Smooth muscle cell (in vitro differentiated cells): ENCODE measurements around the gene MYO16. TPM values are rescaled to one million over a fixed set of nuclear protein-coding genes. Genes with fewer than 3 reads are reported as not detected.
A peak's percentile ranks its signal among the peaks of the same experiment; 100 is the strongest.

ENCODE experiments used
- DNase-seq: peaks from one replicate; lab custom pipeline; 2025; ENCODE audit not compliant: unreplicated experiment; lab: John Stamatoyannopoulos, UW
- H2AFZ ChIP-seq: fragments of 200-600 bp; sonication (generic); 2 replicates; pipeline ENCODE4 v1.6.0; 2016; ENCODE audit warnings: antibody characterized with exemption, low read depth, mild to moderate bottlenecking
- H3F3A ChIP-seq: fragments of 200-600 bp; sonication (generic); 2 replicates; pipeline ENCODE4 v1.6.0; 2017; ENCODE audit warnings: antibody characterized with exemption, low read depth
- H3K27ac ChIP-seq: fragments of 200-600 bp; sonication (generic); 2 replicates; pipeline ENCODE4 v1.5.1; 2016; ENCODE audit warnings: low read depth, mild to moderate bottlenecking
- H3K27me3 ChIP-seq: fragments of 200-600 bp; sonication (generic); 2 replicates; pipeline ENCODE4 v1.6.1; 2016; ENCODE audit warnings: low read depth, mild to moderate bottlenecking
- H3K36me3 ChIP-seq: fragments of 200-600 bp; sonication (generic); 2 replicates; pipeline ENCODE4 v1.5.1; 2016; ENCODE audit warnings: low read depth
- H3K4me1 ChIP-seq: fragments of 200-600 bp; sonication (generic); 2 replicates; pipeline ENCODE4 v1.5.1; 2016; ENCODE audit warnings: low read depth
- H3K4me2 ChIP-seq: fragments of 200-600 bp; sonication (generic); 2 replicates; pipeline ENCODE4 v1.6.0; 2016; ENCODE audit warnings: mild to moderate bottlenecking
- H3K4me3 ChIP-seq: fragments of 200-600 bp; sonication (generic); 2 replicates; pipeline ENCODE4 v1.5.1; 2016; ENCODE audit warnings: mild to moderate bottlenecking
- H3K79me2 ChIP-seq: fragments of 200-600 bp; sonication (generic); 2 replicates; pipeline ENCODE4 v1.6.0; 2016; ENCODE audit warnings: low read depth, mild to moderate bottlenecking
- H3K9ac ChIP-seq: fragments of 200-600 bp; sonication (generic); 2 replicates; pipeline ENCODE4 v1.6.0; 2016; ENCODE audit warnings: low read depth
- H3K9me3 ChIP-seq: fragments of 200-600 bp; sonication (generic); replicated peaks from 2 replicates; pipeline ENCODE4 v1.5.1; 2016; ENCODE audit warnings: low read depth
- H4K20me1 ChIP-seq: fragments of 200-600 bp; sonication (generic); 2 replicates; pipeline ENCODE4 v1.6.0; 2016; ENCODE audit warnings: low read depth
- WGBS: methylation state at CpG from one replicate; pipeline ENCODE4 v1.1.7; 2016; ENCODE audit warnings: low lambda C conversion rate; 5-methylcytosine and 5-hydroxymethylcytosine counted together
- polyA plus RNA-seq: library from polyadenylated mRNA; unstranded; fragments of >200 nt; fragmentation: Nextera tagmentation; extraction: Ambion mirVana; gene quantifications from 2 replicates; pipeline ENCODE4 v1.2.1, GENCODE V29; 2016
- total RNA-seq: library from RNA; depleted of rRNA; stranded (reverse); fragments of >200 nt; gene quantifications from 2 replicates; pipeline ENCODE4 v1.2.3, GENCODE V29; 2014
- TF ChIP-seq, protein P1 (sequence below): fragments of 200-600 bp; sonication (generic); IDR thresholded peaks from 2 replicates; pipeline ENCODE4 v1.5.1; 2017; ENCODE audit warnings: borderline replicate concordance, mild to moderate bottlenecking, antibody characterized with exemption; ENCODE audit not compliant: insufficient read depth, poor library complexity, severe bottlenecking

Gene MYO16
- total and polyA plus RNA-seq, 2 experiments from 2014 or later, result not detected

DNA sequence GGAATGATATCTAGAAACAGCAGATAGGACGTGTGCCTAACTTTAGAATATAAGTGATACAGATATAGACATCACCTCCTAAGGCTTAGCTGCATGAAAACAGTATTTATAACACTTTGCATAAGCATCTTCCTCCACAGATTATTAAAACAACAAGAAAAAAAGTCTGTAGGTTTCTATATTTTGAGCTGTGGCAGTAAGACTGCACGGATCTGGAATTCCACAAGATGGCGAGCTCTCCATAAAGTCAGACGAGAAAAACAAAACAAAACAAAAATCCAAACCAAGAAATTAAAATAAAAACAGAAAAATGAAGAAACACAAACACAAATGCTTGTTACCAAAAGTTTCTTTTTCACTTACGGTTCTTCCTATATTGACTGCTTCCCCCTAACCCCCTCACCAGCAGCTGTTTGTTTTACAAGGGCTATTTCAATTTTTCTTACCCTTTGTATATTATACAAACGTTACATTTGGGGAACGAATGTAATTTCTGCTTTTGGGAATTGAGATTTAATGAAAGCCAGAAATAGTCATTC lies 285.8 kb downstream of the MYO16 start:
- Histone ChIP-seq H3K9me3 (no peaks in the 10 kb centered on the region), H2AFZ (peak overlapping the region; percentile 20), H3F3A (no peaks in the 10 kb centered on the region), H3K9ac (peak overlapping the region; percentile 65), H3K36me3 (no peaks in the 10 kb centered on the region), H3K27me3 (no peaks in the 10 kb centered on the region), H3K4me2 (peak overlapping the region; percentile 71), H3K79me2 (no peaks in the 10 kb centered on the region), H3K4me1 (no peaks in the 10 kb centered on the region), H3K4me3 (peak overlapping the region; percentile 23), H3K27ac (peak overlapping the region; percentile 58), H4K20me1 (no peaks in the 10 kb centered on the region)
- 58% methylated on average over 7 of the region's 7 CpGs for WGBS
- no peak for DNase-seq
- TF ChIP-seq, protein P1, sequence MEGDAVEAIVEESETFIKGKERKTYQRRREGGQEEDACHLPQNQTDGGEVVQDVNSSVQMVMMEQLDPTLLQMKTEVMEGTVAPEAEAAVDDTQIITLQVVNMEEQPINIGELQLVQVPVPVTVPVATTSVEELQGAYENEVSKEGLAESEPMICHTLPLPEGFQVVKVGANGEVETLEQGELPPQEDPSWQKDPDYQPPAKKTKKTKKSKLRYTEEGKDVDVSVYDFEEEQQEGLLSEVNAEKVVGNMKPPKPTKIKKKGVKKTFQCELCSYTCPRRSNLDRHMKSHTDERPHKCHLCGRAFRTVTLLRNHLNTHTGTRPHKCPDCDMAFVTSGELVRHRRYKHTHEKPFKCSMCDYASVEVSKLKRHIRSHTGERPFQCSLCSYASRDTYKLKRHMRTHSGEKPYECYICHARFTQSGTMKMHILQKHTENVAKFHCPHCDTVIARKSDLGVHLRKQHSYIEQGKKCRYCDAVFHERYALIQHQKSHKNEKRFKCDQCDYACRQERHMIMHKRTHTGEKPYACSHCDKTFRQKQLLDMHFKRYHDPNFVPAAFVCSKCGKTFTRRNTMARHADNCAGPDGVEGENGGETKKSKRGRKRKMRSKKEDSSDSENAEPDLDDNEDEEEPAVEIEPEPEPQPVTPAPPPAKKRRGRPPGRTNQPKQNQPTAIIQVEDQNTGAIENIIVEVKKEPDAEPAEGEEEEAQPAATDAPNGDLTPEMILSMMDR, result peak; percentile 54

DNA sequence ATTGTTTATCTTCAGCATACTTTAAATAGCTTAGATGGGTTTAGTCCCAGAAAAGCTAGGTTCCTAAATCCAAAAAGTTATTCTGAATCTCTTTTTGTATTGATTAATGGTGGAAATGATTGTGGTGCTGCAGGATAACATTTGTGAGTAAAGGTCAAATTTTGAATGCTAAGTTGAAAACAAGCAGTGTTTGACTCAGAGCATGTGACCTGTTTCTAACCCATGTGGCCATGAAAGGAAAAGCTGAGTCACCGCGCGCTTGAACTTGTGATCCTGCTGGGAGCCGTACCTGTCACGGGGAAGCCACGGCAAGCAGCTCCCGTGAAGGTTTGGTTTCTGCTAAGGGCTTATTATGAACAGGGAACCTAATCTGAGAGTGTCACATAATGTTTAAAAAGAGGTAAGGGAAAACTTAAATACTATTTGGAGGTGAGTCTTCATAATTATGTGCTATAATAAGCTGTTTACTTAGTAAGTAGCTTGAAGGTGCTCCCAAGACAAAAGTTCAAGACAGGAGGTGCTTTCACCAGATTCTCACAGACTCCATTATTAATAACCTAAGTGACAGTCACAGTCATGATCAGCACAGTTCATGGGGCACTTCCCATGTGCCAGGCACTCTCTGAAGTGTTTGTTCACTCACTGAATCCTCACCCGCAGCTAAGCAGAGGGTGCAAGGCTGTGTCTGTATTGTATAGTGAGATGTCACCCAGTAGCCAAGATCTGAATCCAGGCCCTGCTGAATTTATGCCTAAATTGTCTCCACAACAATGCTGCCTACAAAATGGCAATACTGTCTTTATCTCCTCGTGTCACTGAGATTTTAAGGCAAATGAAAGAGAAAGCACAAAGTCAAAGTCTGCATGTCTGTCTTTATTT lies 286.5 kb downstream of the MYO16 start:
- peak overlapping the region; percentile 20 for H2AFZ ChIP-seq
- H3K9ac ChIP-seq, result peak overlapping the region; percentile 65
- H3K9me3 ChIP-seq, result no peaks in the 10 kb centered on the region
- H3K4me3 ChIP-seq, result peak overlapping the region; percentile 23
- no peaks in the 10 kb centered on the region for H3K4me1 ChIP-seq
- peak overlapping the region; percentile 71 for H3K4me2 ChIP-seq
- no peak for DNase-seq
- no peaks in the 10 kb centered on the region for H3K79me2 ChIP-seq
- TF ChIP-seq, protein P1, result no peak
- peak overlapping the region; percentile 58 for H3K27ac ChIP-seq
- H3K36me3 ChIP-seq, result no peaks in the 10 kb centered on the region
- WGBS, result 50% methylated on average over 9 of the region's 9 CpGs
- no peaks in the 10 kb centered on the region for H3F3A ChIP-seq
- H3K27me3 ChIP-seq, result no peaks in the 10 kb centered on the region
- no peaks in the 10 kb centered on the region for H4K20me1 ChIP-seq

DNA sequence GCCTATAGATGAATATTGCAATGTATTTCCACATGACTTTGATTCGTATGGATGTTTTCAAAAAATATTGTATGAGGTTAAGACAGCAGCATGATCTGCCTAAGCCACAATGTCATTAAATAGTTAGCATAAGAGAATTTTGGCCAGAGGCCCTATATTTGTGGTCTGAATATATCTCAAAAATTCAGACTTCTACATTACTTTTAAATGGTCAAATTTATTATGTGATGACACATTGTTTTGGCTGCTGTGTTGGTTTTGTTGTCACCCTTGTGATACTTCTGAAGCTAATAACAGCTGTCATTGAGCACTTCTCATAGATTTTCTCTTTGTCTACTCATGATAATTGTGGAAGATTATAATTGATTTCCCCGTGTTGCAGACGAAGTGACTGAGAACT lies 288.2 kb downstream of the MYO16 start:
- no peak overlapping the region for H3K4me3 ChIP-seq
- H3K9me3 ChIP-seq, result no peaks in the 10 kb centered on the region
- no peak overlapping the region for H3K27ac ChIP-seq
- no peak overlapping the region for H3K4me2 ChIP-seq
- 68% methylated on average over 3 of the region's 3 CpGs for WGBS
- H3K79me2 ChIP-seq, result no peaks in the 10 kb centered on the region
- H3K27me3 ChIP-seq, result no peaks in the 10 kb centered on the region
- no peak overlapping the region for H3K9ac ChIP-seq
- DNase-seq, result no peak
- H3K36me3 ChIP-seq, result no peaks in the 10 kb centered on the region
- no peak overlapping the region for H2AFZ ChIP-seq
- TF ChIP-seq, protein P1, result no peak
- H3F3A ChIP-seq, result no peaks in the 10 kb centered on the region
- H3K4me1 ChIP-seq, result no peaks in the 10 kb centered on the region
- no peaks in the 10 kb centered on the region for H4K20me1 ChIP-seq
